Breast epithelium (tissue), 3 donors: Measurements from ENCODE around the gene BST1.

Experiments used
- CTCF ChIP-seq, 3 donors: fragments of 450-650 bp; IDR thresholded peaks; one replicate each; pipeline ENCODE4 v1.5.1; 2016 to 2017; ENCODE audit warnings: antibody characterized with exemption in 3 of 3, mild to moderate bottlenecking in 3 of 3, moderate library complexity in 3 of 3
- POLR2A ChIP-seq: fragments of 450-650 bp; IDR thresholded peaks from one replicate; pipeline ENCODE4 v1.6.1; 2016; ENCODE audit warnings: antibody characterized with exemption, mild to moderate bottlenecking, moderate library complexity
- POLR2AphosphoS5 ChIP-seq, 3 donors: sonication (generic); formaldehyde crosslinking; IDR thresholded peaks; one replicate each; pipeline ENCODE4 v1.6.1; 2017; ENCODE audit warnings: antibody characterized with exemption in 3 of 3

- TF ChIP-seq CTCF (IDR thresholded peaks at IDR 0.05): no peak
- TF ChIP-seq POLR2A: no peak
- no peak for TF ChIP-seq POLR2AphosphoS5 (IDR thresholded peaks at IDR 0.05)
Measured at GRCh38 chr4:15755321-15756155, 52.7 kb downstream of the BST1 start.
